HG03108 (cell line): ENCODE measurements around the gene C16orf92.
"Not testable (repeated sequence)": the region's sequence is repeated elsewhere in the genome, so short reads cannot be mapped to it uniquely, and the experiment has no call there.

Experiments used
- ATAC-seq: cut with Tn5 transposase; IDR thresholded peaks from one replicate; pipeline ENCODE4 v1.9.1; 2021; ENCODE audit warnings: moderate library complexity; ENCODE audit not compliant: unreplicated experiment

The C16orf92 gene

GRCh38 chr16:30023586-30023985 lies 588 bp downstream of the C16orf92 start:
- no peak for ATAC-seq

- no peak for ATAC-seq
Measured at GRCh38 chr16:30024451-30024850, 1.5 kb downstream of the C16orf92 start.

GRCh38 chr16:30025156-30025555 lies 2.2 kb downstream of the C16orf92 start:
- no peak for ATAC-seq

GRCh38 chr16:30025574-30025973 lies 2.6 kb downstream of the C16orf92 start:
- ATAC-seq = no peak

- no peak for ATAC-seq
Measured at GRCh38 chr16:30026449-30026848, 3.5 kb downstream of the C16orf92 start.

- no peak for ATAC-seq
Measured at GRCh38 chr16:30027588-30028437, 4.8 kb downstream of the C16orf92 start.

GRCh38 chr16:30028438-30029076 lies 5.6 kb downstream of the C16orf92 start:
- ATAC-seq = no peak

GRCh38 chr16:30030011-30030685 lies 7.2 kb downstream of the C16orf92 start:
- ATAC-seq = no peak

- ATAC-seq = no peak
Measured at GRCh38 chr16:30030841-30031413, 7.9 kb downstream of the C16orf92 start, which contains the start of gene TLCD3B. Gene TLCD3B, minus strand, starts transcription at chr16:30031271. Its CDS starts 744 bp downstream, at chr16:30030527.

GRCh38 chr16:30031477-30031918 lies 8.5 kb downstream of the C16orf92 start:
- no peak for ATAC-seq

- no peak for ATAC-seq
Measured at GRCh38 chr16:30032083-30032819, 9.3 kb downstream of the C16orf92 start.

GRCh38 chr16:30033270-30033669 lies 10.3 kb downstream of the C16orf92 start:
- no peak for ATAC-seq

GRCh38 chr16:30040221-30040620 lies 17.2 kb downstream of the C16orf92 start:
- no peak for ATAC-seq

GRCh38 chr16:30040690-30041089 lies 17.7 kb downstream of the C16orf92 start:
- not testable (repeated sequence) for ATAC-seq

- ATAC-seq = no peak
Measured at GRCh38 chr16:30041841-30042240, 18.8 kb downstream of the C16orf92 start.

GRCh38 chr16:30046178-30046577 lies 23.2 kb downstream of the C16orf92 start:
- ATAC-seq = no peak

- no peak for ATAC-seq
Measured at GRCh38 chr16:30046588-30046987, 23.6 kb downstream of the C16orf92 start.

GRCh38 chr16:30049871-30050270 lies 26.9 kb downstream of the C16orf92 start:
- no peak for ATAC-seq

- ATAC-seq = no peak
Measured at GRCh38 chr16:30051518-30051917, 28.5 kb downstream of the C16orf92 start.

GRCh38 chr16:30052671-30053372 lies 29.8 kb downstream of the C16orf92 start:
- peak; percentile 54 for ATAC-seq
